Esophagus squamous epithelium (tissue), 5 donors: ENCODE data around the gene RCC2. TPM values are rescaled to one million over a fixed set of nuclear protein-coding genes. Genes with fewer than 3 reads are reported as not detected.

ENCODE experiments used
- DNase-seq: peaks from one replicate; lab custom pipeline; 2025; lab: John Stamatoyannopoulos, UW
- H3K27ac ChIP-seq, 4 donors: fragments of 200-600 bp; sonication (generic); one replicate each; pipeline ENCODE4 v1.5.1; 2016 to 2019; ENCODE audit warnings: mild to moderate bottlenecking in 1 of 4
- H3K27me3 ChIP-seq, 4 donors: fragments of 200-600 bp; sonication (generic); 1 replicate in 3 of 4; 2 replicates in 1 of 4; pipeline versions ENCODE4 v1.5.1 to v1.6.0; 2017 to 2021; ENCODE audit warnings: antibody characterized with exemption in 1 of 4
- H3K36me3 ChIP-seq, 3 donors: fragments of 200-600 bp; sonication (generic); one replicate each; pipeline ENCODE4 v1.5.1; 2016 to 2019
- H3K4me1 ChIP-seq, 3 donors: fragments of 200-600 bp; sonication (generic); one replicate each; pipeline ENCODE4 v1.5.1; 2017 to 2019
- H3K4me3 ChIP-seq, 4 donors: fragments of 200-600 bp; sonication (generic); 1 replicate in 3 of 4; 2 replicates in 1 of 4; pipeline ENCODE4 v1.5.1; 2016 to 2019; ENCODE audit warnings: mild to moderate bottlenecking in 2 of 4, moderate library complexity in 1 of 4
- H3K9me3 ChIP-seq, 3 donors: fragments of 200-600 bp; sonication (generic); one replicate each; pipeline ENCODE4 v1.5.1; 2016 to 2019
- POLR2A ChIP-seq, 4 donors: fragments of 450-650 bp; IDR thresholded peaks; one replicate each; pipeline ENCODE4 v1.6.1; 2017; ENCODE audit warnings: antibody characterized with exemption in 4 of 4, mild to moderate bottlenecking in 4 of 4, moderate library complexity in 3 of 4
- WGBS, 2 donors: methylation state at CpG; one replicate each; pipeline ENCODE4 v1.1.5; 2018; 5-methylcytosine and 5-hydroxymethylcytosine counted together
- intact Hi-C: fragments of 100-400 bp; cut with DNase I; formaldehyde crosslinking; loops from one replicate; pipeline ENCODE4 v1.15.0; 2022
- total RNA-seq, 4 donors: library from RNA; depleted of rRNA; stranded (reverse); fragments of >200 nt; gene quantifications; one replicate each; pipeline ENCODE4 v1.1.0, GENCODE V29; 2016
- TF ChIP-seq, protein P1 (sequence below), 6 experiments: fragments of 450-650 bp in 4 of 6; fragments of 200-600 bp in 2 of 6; sonication (generic) in 2 of 6; IDR thresholded peaks; one replicate each; pipeline ENCODE4 v1.5.1; 2016 to 2019; ENCODE audit warnings: antibody characterized with exemption in 6 of 6, mild to moderate bottlenecking in 4 of 6, moderate library complexity in 4 of 6
- donor health status: DM: yes; HTN: yes; CAD: no.

The RCC2 gene
- total RNA-seq, 4 donors from 2014 or later, result 51.3 to 81.3 (median 53.6) TPM

DNA sequence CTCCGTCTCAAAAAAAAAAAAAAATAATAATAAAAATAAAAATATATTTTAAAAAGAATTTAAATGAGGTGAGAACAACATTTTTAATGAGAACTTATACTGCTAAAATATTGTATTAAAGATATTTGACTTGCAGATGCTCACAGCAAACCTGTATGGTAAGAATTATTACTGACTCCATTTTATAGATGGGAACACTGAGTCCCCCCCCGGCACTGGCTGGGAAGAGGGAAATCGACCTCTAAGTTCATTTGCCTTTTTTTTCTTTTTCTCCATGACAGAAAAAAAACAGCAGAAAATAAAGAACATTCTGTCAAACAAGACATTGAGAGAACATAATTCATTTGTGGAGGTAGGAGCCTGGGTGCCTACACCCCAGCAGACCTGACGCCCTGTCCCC, 80.9 kb downstream of the RCC2 start:
- Histone ChIP-seq H3K4me1 (no peaks in the 10 kb centered on the region), H3K27me3 (peaks cover 0 to 24% (median 0%) of the 10 kb centered on the region in 4 donors), H3K36me3 (no peaks in the 10 kb centered on the region), H3K9me3 (no peaks in the 10 kb centered on the region), H3K27ac (no peak overlapping the region), H3K4me3 (no peak overlapping the region)
- TF ChIP-seq POLR2A (IDR thresholded peaks at IDR 0.05), result no peak
- TF ChIP-seq, protein P1, sequence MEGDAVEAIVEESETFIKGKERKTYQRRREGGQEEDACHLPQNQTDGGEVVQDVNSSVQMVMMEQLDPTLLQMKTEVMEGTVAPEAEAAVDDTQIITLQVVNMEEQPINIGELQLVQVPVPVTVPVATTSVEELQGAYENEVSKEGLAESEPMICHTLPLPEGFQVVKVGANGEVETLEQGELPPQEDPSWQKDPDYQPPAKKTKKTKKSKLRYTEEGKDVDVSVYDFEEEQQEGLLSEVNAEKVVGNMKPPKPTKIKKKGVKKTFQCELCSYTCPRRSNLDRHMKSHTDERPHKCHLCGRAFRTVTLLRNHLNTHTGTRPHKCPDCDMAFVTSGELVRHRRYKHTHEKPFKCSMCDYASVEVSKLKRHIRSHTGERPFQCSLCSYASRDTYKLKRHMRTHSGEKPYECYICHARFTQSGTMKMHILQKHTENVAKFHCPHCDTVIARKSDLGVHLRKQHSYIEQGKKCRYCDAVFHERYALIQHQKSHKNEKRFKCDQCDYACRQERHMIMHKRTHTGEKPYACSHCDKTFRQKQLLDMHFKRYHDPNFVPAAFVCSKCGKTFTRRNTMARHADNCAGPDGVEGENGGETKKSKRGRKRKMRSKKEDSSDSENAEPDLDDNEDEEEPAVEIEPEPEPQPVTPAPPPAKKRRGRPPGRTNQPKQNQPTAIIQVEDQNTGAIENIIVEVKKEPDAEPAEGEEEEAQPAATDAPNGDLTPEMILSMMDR (IDR thresholded peaks at IDR 0.05), result no peak
- intact Hi-C loops, result no loop called here
- WGBS, 2 donors, result 66 to 80% methylated on average over 2 to 4 of the region's 4 CpGs
- DNase-seq, result no peak

Other genes with a start within 250 kb of the RCC2 start
- gene PADI1, start 234.5 kb downstream of the RCC2 start, total RNA-seq, result 100 to 1,000 TPM in 2 of 4 donors, 10 to 100 TPM in 2; 45.3 to 121 (median 75.1) TPM
- gene PADI3, start 190.6 kb downstream of the RCC2 start, total RNA-seq, result 1 to 10 TPM in 3 of 4 donors, under 1 TPM in 1; 0.64 to 9.9 (median 2.3) TPM
- not detected for gene PADI4, start 131.5 kb downstream of the RCC2 start, total RNA-seq
- not detected for gene PADI6, start 67.5 kb downstream of the RCC2 start, total RNA-seq
- 10 to 100 TPM; 30.0 to 61.4 (median 44.7) TPM for gene ARHGEF10L, start 100.0 kb upstream of the RCC2 start, total RNA-seq